ENCODE results near the gene KCNJ15. TPM values are rescaled to one million over a fixed set of nuclear protein-coding genes. Genes with fewer than 3 reads are reported as not detected.

The KCNJ15 gene
- total and polyA plus RNA-seq, 2 of the 8 experiments (the other 6 are each of a cell fraction or from before 2014, with no cell fraction given): under 0.01 TPM; not detected in 1

- H4K8ac ChIP-seq (ENCODE audit: extremely low read depth, insufficient read depth, low read length): no peak overlapping the region
- ChIA-PET POLR2A (ENCODE audit: partially characterized antibody) (interaction anchor here (1.0 kb wide), 1 partner anchor 8 kb away, joined by 3 read pairs; no protein-coding TSS in a partner anchor), CTCF (ENCODE audit: partially characterized antibody) (interaction anchor here (0.5 to 9.0 kb wide), 42 partner anchors 9 to 790 kb away, joined by 3 to 366 read pairs (median 4); no protein-coding TSS in a partner anchor)
- FAIRE-seq: no peak
- peak overlapping the region; percentile 95 for H2AK5ac ChIP-seq (ENCODE audit: low read depth, low read length)
- H3K79me1 ChIP-seq (ENCODE audit: low read depth, low read length): no peaks in the 10 kb centered on the region
- DNase-seq (ENCODE audit: low read depth in 1 of 2, low spot score in 2 of 2): no peak
- no peak overlapping the region for H2BK120ac ChIP-seq (replicated peaks; ENCODE audit: low read depth, low read length)
- H3K23ac ChIP-seq (ENCODE audit: insufficient read length): no peak overlapping the region
- H2BK5ac ChIP-seq (ENCODE audit: low read depth, low read length): peak overlapping the region; percentile 71; the same call in 1 of the 2 replicates
- no peak overlapping the region for H4K91ac ChIP-seq (replicated peaks; ENCODE audit: insufficient read length, low read length)
- no peak overlapping the region for H2BK15ac ChIP-seq (ENCODE audit: low read length)
- no peaks in the 10 kb centered on the region for H4K20me1 ChIP-seq (replicated peaks in 1 of 2; ENCODE audit: control insufficient read depth in 1 of 2, insufficient read depth in 2 of 2, low read length in 2 of 2)
- H2BK20ac ChIP-seq (ENCODE audit: low read length): peak overlapping the region; percentile 19; the same call in 1 of the 2 replicates
- no peaks in the 10 kb centered on the region for H3K36me3 ChIP-seq (ENCODE audit: control insufficient read depth in 2 of 4, insufficient read depth in 4 of 4, low read length in 3 of 4)
- H3K4ac ChIP-seq (replicated peaks; ENCODE audit: insufficient read length, low read depth, low read length): peak overlapping the region; percentile 4
- H3K9me3 ChIP-seq (ENCODE audit: insufficient read depth in 2 of 2, low read depth in 1 of 2, low read length in 1 of 2): no peaks in the 10 kb centered on the region
- H3K23me2 ChIP-seq (ENCODE audit: low read depth, low read length): no peaks in the 10 kb centered on the region
- no peak overlapping the region for H3K56ac ChIP-seq (replicated peaks; ENCODE audit: insufficient read length, low read depth, low read length)
- H3K27me3 ChIP-seq (replicated peaks in 1 of 4; ENCODE audit: control insufficient read depth in 3 of 4, extremely low read depth in 1 of 4, insufficient read depth in 3 of 4, low read length in 3 of 4): peaks cover 0 to 4% (median 0%) of the 10 kb centered on the region in 4 experiments; a peak in 3 of 7 replicates
- H3K18ac ChIP-seq (ENCODE audit: extremely low read depth, low read length): peak overlapping the region; percentile 36; the same call in 1 of the 2 replicates
- H3K4me3 ChIP-seq (ENCODE audit: extremely low read depth in 1 of 4, insufficient read depth in 2 of 4, low read depth in 3 of 4, low read length in 4 of 4): no peak overlapping the region; a peak in 1 of 8 replicates
- peak overlapping the region; percentile 9; the same call in 1 of the 2 replicates for H2AFZ ChIP-seq (ENCODE audit: low read length)
- 88% methylated on average over 15 of the region's 16 CpGs; no CpG with 5 or more reads in 1 of the 2 experiments for WGBS, 2 experiments (ENCODE audit: extremely low coverage in 1 of 2, insufficient coverage in 1 of 2, insufficient read length in 1 of 2, insufficient replicate concordance in 2 of 2, low coverage in 1 of 2, low lambda C conversion rate in 2 of 2, missing lambda C conversion rate in 1 of 2)
- H3K79me2 ChIP-seq (ENCODE audit: control insufficient read depth in 1 of 2, insufficient read depth in 2 of 2, low read length in 2 of 2): no peaks in the 10 kb centered on the region
- H4K5ac ChIP-seq (ENCODE audit: insufficient read length, low read depth, low read length): no peak overlapping the region
- H3K4me1 ChIP-seq (replicated peaks in 1 of 4; ENCODE audit: control insufficient read depth in 3 of 4, insufficient read depth in 4 of 4, low read length in 3 of 4): peaks cover 0 to 6% (median 4%) of the 10 kb centered on the region in 4 experiments; a peak in 3 of 7 replicates
- H3K27ac ChIP-seq (ENCODE audit: low read depth, low read length): no peak overlapping the region
- no peak overlapping the region for H3K4me2 ChIP-seq (ENCODE audit: insufficient read depth in 1 of 2, low read depth in 2 of 2, low read length in 2 of 2)
- H2BK12ac ChIP-seq (ENCODE audit: low read depth, low read length): peak overlapping the region; percentile 90
- no peak overlapping the region for H3K14ac ChIP-seq (ENCODE audit: insufficient read length)
- no peak for TF ChIP-seq YY1 (IDR thresholded peaks at IDR 0.05; ENCODE audit: low read depth, low read length)
- TF ChIP-seq EGR1 (IDR thresholded peaks at IDR 0.05; ENCODE audit: borderline replicate concordance, low read depth, low read length): no peak
- TF ChIP-seq TAF1 (IDR thresholded peaks at IDR 0.05; ENCODE audit: low read depth, low read length): no peak
- no peak for TF ChIP-seq NRF1 (IDR thresholded peaks at IDR 0.05; ENCODE audit: low read depth, low read length)
- TF ChIP-seq BCL11A (IDR thresholded peaks at IDR 0.05; ENCODE audit: low read depth in 2 of 2, low read length in 2 of 2): no peak
- TF ChIP-seq RFX5 (IDR thresholded peaks at IDR 0.05; ENCODE audit: borderline replicate concordance, low read depth, low read length): no peak
- no peak for TF ChIP-seq CREB1 (IDR thresholded peaks at IDR 0.05)
- H3K9ac ChIP-seq (replicated peaks in 1 of 4; ENCODE audit: extremely low read depth in 1 of 4, low read depth in 3 of 4, low read length in 3 of 4): no peak overlapping the region
Measured at GRCh38 chr21:38351176-38351959, 94.6 kb downstream of the KCNJ15 start.

Data from H1 (cell line).